ENCODE data around the gene CABP1.

CABP1 gene

DNA sequence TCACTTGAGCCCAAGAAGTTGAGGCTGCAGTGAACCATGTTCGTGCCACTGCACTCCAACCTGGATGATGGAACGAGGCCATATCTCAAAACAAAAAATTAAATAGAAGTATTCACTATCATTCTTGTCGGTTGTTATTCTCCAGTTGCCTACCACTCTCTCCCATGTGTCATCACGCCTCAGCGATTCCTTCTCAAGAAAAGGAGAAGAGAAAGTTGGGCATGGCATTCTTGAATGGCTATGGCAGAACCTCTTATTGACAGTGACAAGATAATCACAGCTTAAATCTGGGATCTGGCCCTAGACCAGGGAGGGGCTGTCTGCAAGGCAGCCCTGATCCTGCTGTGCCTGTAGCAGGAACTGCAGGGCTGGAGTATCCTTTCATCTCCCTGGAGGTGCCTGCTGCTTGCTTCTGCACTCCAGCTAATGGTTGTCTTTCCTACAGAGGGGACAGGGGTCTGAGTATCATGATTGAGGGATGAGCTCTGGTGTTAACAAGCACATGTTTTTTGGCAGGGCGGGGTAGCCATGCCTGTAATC is 33.7 kb downstream of the CABP1 start:
- no peak for TF ChIP-seq ZFX (IDR thresholded peaks at IDR 0.05)
- TF ChIP-seq, protein P1, sequence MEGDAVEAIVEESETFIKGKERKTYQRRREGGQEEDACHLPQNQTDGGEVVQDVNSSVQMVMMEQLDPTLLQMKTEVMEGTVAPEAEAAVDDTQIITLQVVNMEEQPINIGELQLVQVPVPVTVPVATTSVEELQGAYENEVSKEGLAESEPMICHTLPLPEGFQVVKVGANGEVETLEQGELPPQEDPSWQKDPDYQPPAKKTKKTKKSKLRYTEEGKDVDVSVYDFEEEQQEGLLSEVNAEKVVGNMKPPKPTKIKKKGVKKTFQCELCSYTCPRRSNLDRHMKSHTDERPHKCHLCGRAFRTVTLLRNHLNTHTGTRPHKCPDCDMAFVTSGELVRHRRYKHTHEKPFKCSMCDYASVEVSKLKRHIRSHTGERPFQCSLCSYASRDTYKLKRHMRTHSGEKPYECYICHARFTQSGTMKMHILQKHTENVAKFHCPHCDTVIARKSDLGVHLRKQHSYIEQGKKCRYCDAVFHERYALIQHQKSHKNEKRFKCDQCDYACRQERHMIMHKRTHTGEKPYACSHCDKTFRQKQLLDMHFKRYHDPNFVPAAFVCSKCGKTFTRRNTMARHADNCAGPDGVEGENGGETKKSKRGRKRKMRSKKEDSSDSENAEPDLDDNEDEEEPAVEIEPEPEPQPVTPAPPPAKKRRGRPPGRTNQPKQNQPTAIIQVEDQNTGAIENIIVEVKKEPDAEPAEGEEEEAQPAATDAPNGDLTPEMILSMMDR (conservative IDR thresholded peaks at IDR 0.05), result no peak

DNA sequence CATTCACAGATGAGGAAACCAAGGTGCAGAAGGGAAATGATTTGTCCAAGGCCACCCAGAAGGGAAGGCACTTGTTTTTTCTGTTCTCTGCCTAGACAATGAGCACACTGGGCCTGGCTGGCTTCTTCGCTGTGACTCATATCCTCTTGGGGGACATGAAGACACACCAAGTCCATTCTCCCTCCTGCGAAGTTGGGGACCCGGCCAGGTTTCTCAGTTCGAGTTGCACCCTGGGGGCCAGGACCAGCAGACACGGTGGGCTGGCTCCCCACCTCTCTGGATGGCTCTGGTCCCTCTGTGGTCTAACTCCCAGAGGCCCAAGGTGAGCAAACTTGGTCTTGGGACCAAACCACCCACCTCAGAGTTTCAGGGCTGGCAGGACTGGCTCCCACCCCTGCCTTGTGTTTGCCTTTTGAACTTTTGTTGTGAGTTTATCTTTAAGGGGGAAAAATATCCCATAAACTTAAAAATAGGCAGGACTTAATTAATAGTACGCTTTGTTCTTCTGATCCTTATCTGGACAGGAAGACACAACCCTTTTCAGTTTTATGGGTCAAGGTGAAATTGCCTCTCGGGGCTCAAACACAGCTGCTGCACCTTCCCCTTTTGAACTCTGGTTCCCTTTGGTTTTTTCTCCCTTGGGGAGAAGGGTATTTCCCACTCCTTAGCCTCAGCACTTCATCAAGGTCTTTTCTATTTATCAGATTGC is 37.5 kb downstream of the CABP1 start:
- peak overlapping the region; percentile 84 for H3K27ac ChIP-seq

More for the DNA sequence above, 33.7 kb downstream of the CABP1 start:
- H3K27ac ChIP-seq, result no peak overlapping the region

DNA sequence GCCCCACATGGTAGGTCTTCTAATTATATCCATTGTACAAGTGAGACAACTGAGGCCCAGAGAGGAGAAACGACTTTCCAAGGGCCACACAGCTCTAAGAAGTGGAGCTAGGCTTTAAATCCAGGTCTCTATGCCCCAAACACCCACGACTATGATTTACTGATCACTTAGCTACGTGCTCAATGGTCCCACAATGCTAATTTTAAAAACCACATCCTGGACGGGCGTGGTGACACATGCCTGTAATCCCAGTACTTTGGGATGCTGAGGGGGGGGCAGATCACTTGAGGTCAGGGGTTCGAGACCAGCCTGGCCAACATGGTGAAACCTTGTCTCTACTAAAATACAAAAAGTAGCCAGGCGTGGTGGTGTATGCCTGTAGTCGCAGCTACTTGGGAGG is 38.1 kb downstream of the CABP1 start:
- no peak for TF ChIP-seq ZFX (IDR thresholded peaks at IDR 0.05)
- TF ChIP-seq, protein P1 (conservative IDR thresholded peaks at IDR 0.05), result no peak
- peak overlapping the region; percentile 84 for H3K27ac ChIP-seq

More for the DNA sequence above, 37.5 kb downstream of the CABP1 start:
- no peak for TF ChIP-seq ZFX (IDR thresholded peaks at IDR 0.05)
- TF ChIP-seq, protein P1 (conservative IDR thresholded peaks at IDR 0.05), result no peak

DNA sequence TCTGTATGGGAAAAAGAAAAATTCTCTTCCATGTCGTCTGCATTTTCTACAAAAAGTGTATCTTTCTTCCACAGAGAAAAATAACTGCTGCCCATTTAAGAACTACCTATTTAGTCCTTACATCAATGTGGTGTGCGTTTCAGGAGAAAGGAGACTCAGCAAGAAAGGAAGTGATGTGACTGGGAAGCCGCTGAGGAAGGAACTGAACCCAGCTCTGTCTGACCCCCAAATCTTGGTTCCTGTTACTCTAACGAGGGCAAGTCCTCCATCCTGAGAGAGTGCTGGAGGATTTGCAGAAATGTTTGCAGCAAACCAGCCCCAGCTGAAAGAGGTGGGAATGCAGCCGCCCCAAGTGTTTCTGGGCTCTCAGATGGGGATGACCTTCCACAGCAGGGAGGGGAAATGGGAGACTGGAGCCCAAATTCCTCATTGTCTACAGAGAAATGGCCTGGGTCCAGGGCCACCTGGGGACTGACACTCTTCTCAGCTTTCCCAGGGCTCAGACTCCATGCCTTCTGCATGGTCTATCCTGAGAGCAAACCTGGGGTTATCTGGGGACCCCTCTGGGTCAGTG is 39.8 kb downstream of the CABP1 start:
- no peak for TF ChIP-seq ZFX (IDR thresholded peaks at IDR 0.05)
- TF ChIP-seq, protein P1 (conservative IDR thresholded peaks at IDR 0.05), result no peak
- no peak overlapping the region; the same call in 1 of the 2 replicates for H3K27ac ChIP-seq

DNA sequence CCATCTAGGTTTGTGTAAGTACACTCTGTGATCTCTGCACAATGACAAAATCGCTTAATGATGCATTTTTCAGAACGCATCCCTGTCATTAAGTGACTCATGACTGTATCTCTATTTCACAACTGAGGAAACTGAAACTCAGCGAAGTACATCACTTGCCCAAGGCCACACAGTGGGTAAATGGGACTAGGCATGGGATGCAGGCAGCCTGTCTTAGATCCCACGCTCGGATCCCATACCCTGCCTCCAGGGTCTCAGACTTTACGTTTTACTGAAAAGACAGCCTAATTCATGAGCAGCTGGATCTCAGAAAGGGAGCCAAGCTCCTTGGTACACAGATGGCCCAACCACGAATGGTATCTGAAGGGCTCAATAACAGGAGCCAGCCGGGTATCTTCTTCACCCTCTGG is 44.1 kb downstream of the CABP1 start:
- TF ChIP-seq, protein P1 (conservative IDR thresholded peaks at IDR 0.05), result no peak
- no peak for TF ChIP-seq ZFX (IDR thresholded peaks at IDR 0.05)
- H3K27ac ChIP-seq, result no peak overlapping the region; the same call in 1 of the 2 replicates

DNA sequence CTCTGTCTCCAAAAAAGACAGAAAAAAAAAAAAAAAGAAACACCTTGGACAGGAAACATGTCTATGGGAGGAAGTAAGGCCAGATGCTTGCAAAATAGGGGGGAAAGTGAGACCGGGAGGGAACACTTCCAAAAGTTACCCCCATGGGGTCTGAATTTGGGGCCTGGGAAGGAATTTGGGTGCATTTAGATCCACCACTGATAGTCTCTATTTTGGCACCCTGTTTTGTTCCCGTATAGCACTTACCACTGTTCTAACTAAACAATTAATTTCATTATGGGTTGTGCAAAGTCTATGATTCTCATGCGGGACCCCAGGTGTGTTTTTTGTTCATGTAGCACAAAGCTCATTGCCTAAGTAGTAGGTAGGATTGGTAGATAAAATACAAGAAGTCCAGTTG is 45.1 kb downstream of the CABP1 start:
- TF ChIP-seq, protein P1 (conservative IDR thresholded peaks at IDR 0.05), result no peak
- no peak for TF ChIP-seq ZFX (IDR thresholded peaks at IDR 0.05)
- H3K27ac ChIP-seq, result no peak overlapping the region; the same call in 1 of the 2 replicates

DNA sequence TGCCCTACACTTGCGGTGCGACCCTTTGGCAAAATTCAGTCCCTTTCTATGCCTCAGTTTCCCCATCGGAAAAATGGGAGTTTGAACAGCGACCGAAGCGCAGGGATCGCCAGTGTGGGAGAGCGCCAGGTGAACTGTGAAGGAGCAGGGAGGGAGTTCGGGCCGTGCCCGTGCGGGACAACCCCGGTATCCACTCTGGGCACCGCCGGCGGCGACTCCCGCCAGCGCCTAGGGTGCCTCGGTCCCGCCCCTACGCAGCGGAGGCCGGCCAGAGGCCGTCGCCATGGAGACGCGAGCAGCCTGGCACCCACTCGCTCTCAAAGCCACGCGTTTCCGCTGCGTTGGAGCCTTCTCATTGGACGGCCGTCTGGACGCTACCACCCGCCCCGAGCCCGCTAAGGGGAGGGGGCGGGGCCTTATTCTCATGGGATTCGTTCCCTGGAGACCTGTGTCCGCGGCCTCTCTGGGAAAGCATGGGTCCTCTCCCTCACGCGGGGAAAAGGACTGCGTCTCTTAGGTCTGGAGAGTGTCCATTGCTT is 45.8 kb downstream of the CABP1 start:
- peak overlapping the region; percentile 91 for H3K27ac ChIP-seq
- TF ChIP-seq, protein P1 (conservative IDR thresholded peaks at IDR 0.05), result no peak
- TF ChIP-seq ZFX (IDR thresholded peaks at IDR 0.05), result no peak

All from C4-2B (cell line).